Bronchial epithelial cell (primary cell): ENCODE results near the gene SKAP2. TPM values are rescaled to one million over a fixed set of nuclear protein-coding genes. Genes with fewer than 3 reads are reported as not detected.

Experiments used
- DNase-seq: peaks from one replicate; pipeline ENCODE4 v3.0.0-alpha.2; 2010; ENCODE audit warnings: low read depth
- FAIRE-seq: peaks from 2 replicates; lab custom pipeline; 2011; peaks lifted over from hg19 to GRCh38; lab: Jason Lieb, UNC
- H3K27me3 ChIP-seq: 2 replicates; pipeline ENCODE4 v1.5.1; 2011; ENCODE audit warnings: low read length; ENCODE audit not compliant: control insufficient read depth, insufficient read depth
- H3K36me3 ChIP-seq: 2 replicates; pipeline ENCODE4 v1.5.1; 2011; ENCODE audit warnings: low read length; ENCODE audit not compliant: control insufficient read depth, insufficient read depth
- H3K4me3 ChIP-seq: 2 replicates; pipeline ENCODE4 v1.5.1; 2011; ENCODE audit warnings: mild to moderate bottlenecking, low read depth, low read length, control low read depth
- total RNA-seq: library from RNA; depleted of rRNA; stranded (reverse); fragments of >200 nt; gene quantifications from 2 replicates; pipeline ENCODE4 v1.2.1, GENCODE V29; 2014
- TF ChIP-seq, protein P1 (sequence below): IDR thresholded peaks from 2 replicates; pipeline ENCODE4 v1.5.1; 2011; ENCODE audit warnings: mild to moderate bottlenecking, moderate library complexity, low read length, control low read depth, inconsistent platforms; ENCODE audit not compliant: insufficient read depth, severe bottlenecking

Gene SKAP2
- total RNA-seq, 1 donor from 2014 or later, result 2.1 TPM

DNA sequence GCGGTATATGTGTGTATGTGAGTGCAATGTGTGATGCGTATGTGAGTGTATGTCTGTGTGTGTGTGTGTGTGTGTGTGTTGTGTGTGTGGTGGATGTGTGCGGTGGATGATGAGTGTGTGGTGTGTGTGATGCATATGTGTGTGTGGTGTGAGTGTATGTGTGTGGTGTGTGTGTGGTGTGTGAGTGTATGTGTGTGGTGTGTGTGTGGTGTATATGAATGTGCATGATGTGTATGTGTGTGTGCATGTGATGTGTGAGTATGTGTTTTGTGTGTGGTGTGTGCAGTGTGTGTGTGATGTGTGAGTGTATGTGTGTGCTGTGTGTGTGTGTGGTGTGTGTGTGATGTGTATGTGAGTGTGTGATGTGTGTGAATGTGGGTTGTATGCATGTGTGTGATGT lies 222.0 kb downstream of the SKAP2 start:
- DNase-seq (no peak), FAIRE-seq (peak; percentile 96)
- Histone ChIP-seq H3K4me3 (no peak overlapping the region), H3K36me3 (no peaks in the 10 kb centered on the region), H3K27me3 (no peaks in the 10 kb centered on the region)
- TF ChIP-seq, protein P1, sequence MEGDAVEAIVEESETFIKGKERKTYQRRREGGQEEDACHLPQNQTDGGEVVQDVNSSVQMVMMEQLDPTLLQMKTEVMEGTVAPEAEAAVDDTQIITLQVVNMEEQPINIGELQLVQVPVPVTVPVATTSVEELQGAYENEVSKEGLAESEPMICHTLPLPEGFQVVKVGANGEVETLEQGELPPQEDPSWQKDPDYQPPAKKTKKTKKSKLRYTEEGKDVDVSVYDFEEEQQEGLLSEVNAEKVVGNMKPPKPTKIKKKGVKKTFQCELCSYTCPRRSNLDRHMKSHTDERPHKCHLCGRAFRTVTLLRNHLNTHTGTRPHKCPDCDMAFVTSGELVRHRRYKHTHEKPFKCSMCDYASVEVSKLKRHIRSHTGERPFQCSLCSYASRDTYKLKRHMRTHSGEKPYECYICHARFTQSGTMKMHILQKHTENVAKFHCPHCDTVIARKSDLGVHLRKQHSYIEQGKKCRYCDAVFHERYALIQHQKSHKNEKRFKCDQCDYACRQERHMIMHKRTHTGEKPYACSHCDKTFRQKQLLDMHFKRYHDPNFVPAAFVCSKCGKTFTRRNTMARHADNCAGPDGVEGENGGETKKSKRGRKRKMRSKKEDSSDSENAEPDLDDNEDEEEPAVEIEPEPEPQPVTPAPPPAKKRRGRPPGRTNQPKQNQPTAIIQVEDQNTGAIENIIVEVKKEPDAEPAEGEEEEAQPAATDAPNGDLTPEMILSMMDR, result no peak

DNA sequence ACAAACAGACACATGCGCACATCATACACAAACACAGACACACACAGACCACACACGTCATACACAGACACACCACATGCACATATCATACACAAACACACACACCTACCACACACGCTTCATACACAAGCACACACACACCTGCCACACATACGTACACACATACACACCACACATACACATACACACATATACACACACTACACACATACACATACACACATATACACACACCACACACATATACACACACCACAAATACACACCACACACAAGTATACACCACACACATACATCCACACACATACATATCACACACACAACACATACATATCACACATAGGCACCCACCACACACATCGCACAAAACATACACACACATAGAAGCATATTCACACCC lies 224.7 kb downstream of the SKAP2 start:
- Histone ChIP-seq H3K36me3 (no peaks in the 10 kb centered on the region), H3K27me3 (no peaks in the 10 kb centered on the region), H3K4me3 (no peak overlapping the region)
- DNase-seq (no peak), FAIRE-seq (peak; percentile 97)
- TF ChIP-seq, protein P1, result no peak

DNA sequence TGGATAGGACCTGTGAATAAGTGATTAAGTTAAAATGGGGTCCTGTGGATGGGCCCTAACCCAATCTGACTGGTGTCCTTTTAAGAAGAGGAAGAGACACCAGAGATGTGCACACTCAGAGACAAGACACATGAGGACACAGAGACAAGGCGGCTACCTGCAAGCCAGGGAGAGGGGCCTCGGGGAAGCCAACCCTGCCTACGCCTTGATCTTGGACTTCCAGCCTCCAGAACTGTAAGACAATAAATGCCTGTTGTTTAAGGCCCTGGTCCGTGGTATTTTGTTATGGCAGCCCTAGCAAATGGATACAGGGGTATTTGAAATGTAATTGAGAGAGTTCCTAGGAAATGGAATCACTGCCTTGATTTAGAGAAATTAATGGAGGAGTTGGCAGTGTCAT lies 225.3 kb downstream of the SKAP2 start:
- TF ChIP-seq, protein P1, result no peak
- Histone ChIP-seq H3K36me3 (no peaks in the 10 kb centered on the region), H3K4me3 (no peak overlapping the region), H3K27me3 (no peaks in the 10 kb centered on the region)
- no peak for FAIRE-seq
- DNase-seq, result no peak

DNA sequence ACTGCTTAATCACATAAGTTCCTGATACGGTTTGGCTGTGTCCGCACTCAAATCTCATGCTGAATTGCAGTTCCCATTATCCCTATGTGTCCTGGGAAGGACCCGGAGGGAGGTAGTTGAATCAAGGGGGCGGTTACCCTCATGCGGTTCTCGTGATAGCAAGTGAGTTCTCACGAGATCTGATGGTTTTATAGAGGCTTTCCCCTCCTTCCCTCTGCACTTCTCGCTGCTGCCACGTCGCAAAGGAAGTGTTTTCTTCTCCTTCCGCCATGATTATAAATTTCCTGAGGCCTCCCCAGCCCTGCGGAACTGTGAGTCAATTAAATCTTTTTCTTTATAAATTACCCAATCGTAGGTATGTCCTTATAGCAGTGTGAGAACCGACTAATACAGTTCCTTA lies 226.2 kb downstream of the SKAP2 start:
- Histone ChIP-seq H3K27me3 (no peaks in the 10 kb centered on the region), H3K4me3 (no peak overlapping the region), H3K36me3 (no peaks in the 10 kb centered on the region)
- TF ChIP-seq, protein P1, result no peak
- no peak for DNase-seq
- FAIRE-seq, result no peak

DNA sequence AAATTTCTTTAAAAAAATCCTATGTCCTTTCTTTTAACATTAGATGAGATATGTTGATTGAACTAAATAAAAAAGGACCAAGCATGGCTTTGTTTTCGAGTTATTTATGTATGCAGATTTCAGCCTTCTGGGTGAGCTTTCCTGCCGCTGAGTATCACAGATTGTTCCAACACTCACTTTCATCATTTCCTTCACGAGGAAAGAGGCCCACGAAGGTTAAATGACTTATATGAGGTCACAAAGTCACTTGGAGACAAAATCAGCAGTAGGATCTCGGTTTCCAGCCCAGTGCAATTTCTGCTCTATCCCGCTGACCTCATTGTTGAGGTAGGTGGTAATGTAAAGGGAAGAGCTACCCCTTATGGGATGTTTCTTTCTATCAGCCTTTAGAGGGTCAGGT lies 226.8 kb downstream of the SKAP2 start:
- DNase-seq, result no peak
- FAIRE-seq, result peak; percentile 73
- TF ChIP-seq, protein P1, result no peak
- Histone ChIP-seq H3K4me3 (no peak overlapping the region), H3K36me3 (no peaks in the 10 kb centered on the region), H3K27me3 (no peaks in the 10 kb centered on the region)

DNA sequence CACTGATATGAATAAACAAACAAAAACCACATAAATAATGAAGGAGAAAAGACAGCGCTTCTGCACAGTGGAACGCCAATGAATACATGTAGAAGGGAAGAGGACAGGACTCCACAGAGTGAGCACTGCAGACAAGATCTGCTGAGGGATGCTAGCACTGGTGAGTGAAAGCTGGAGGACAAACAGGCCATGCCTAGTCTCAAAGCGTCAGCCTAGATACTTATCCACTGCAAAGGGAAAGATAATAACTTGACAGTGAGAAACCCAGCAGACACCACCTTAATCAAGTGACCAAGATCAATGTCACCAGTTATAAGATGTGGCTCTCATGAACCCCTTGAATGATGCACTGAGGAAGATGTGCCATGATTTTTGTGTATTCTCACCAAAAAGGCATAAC lies 227.6 kb downstream of the SKAP2 start:
- no peak for FAIRE-seq
- TF ChIP-seq, protein P1, result no peak
- Histone ChIP-seq H3K4me3 (no peak overlapping the region), H3K36me3 (no peaks in the 10 kb centered on the region), H3K27me3 (no peaks in the 10 kb centered on the region)
- DNase-seq, result no peak
